ENCODE data around the gene ISG20.

ISG20 gene

DNA sequence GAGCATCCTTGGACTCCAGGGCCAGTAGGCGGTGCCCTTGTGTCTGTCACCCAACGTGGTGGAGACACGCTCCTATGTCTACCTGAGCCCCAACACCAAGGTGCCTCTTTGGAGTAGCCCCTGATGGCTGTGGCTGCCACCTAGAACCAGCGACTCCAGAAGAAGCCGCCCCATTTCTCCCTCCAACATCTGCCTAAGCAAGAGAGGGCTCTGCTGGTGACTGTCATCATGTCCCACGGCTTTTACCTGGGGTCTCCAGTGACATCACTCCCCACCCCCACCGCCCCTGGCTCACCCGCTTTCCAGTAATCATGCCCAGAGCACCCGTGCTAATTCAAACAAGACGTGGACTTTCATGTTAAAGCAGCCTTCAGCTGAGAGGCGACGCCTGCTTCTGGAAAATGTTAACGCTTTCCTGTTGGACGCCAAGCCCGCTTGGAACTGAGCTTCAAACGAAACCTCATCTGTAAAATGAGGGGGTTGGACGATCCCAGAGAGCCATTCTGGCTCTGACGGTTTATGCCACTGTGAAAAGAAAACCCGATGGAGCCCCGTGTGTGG lies 57.0 kb downstream of the ISG20 start:
- no peak overlapping the region for H3K4me3 ChIP-seq (ENCODE audit: low read depth, low read length)
- no peak for DNase-seq (ENCODE audit: low read depth)
- in situ Hi-C loops (cut with HindIII; ENCODE audit: low sequenced_read_pairs), result loop anchor here (5.0 kb wide), 1 partner anchor 37 kb away; no protein-coding TSS in a partner anchor
- TF ChIP-seq, protein P1, sequence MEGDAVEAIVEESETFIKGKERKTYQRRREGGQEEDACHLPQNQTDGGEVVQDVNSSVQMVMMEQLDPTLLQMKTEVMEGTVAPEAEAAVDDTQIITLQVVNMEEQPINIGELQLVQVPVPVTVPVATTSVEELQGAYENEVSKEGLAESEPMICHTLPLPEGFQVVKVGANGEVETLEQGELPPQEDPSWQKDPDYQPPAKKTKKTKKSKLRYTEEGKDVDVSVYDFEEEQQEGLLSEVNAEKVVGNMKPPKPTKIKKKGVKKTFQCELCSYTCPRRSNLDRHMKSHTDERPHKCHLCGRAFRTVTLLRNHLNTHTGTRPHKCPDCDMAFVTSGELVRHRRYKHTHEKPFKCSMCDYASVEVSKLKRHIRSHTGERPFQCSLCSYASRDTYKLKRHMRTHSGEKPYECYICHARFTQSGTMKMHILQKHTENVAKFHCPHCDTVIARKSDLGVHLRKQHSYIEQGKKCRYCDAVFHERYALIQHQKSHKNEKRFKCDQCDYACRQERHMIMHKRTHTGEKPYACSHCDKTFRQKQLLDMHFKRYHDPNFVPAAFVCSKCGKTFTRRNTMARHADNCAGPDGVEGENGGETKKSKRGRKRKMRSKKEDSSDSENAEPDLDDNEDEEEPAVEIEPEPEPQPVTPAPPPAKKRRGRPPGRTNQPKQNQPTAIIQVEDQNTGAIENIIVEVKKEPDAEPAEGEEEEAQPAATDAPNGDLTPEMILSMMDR (IDR thresholded peaks at IDR 0.05; ENCODE audit: low read depth, low read length, missing control alignments), result no peak

DNA sequence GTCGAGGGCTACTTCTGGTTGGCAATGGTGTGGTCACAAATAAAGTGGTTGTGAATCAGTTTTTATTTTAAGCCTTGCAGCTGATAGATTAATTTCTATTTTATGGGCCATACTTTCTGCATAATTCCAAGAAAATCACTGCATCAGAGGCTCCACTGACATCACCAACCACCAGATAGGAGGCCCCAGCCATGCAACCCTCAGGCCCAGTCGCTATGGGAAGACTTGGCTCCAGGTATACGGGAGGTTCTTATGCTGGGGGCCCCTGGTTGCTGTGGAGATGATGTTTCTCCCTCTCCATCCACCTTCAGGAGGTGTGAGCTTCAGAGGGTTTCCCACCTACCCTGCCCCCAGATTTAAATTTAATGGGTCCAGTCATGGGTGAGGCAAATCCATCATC lies 57.4 kb downstream of the ISG20 start:
- DNase-seq (ENCODE audit: low read depth), result no peak
- no peak overlapping the region for H3K4me3 ChIP-seq (ENCODE audit: low read depth, low read length)
- TF ChIP-seq, protein P1 (IDR thresholded peaks at IDR 0.05; ENCODE audit: low read depth, low read length, missing control alignments), result no peak
- in situ Hi-C loops (cut with HindIII; ENCODE audit: low sequenced_read_pairs), result loop anchor here (5.0 kb wide), 1 partner anchor 36 kb away; no protein-coding TSS in a partner anchor

DNA sequence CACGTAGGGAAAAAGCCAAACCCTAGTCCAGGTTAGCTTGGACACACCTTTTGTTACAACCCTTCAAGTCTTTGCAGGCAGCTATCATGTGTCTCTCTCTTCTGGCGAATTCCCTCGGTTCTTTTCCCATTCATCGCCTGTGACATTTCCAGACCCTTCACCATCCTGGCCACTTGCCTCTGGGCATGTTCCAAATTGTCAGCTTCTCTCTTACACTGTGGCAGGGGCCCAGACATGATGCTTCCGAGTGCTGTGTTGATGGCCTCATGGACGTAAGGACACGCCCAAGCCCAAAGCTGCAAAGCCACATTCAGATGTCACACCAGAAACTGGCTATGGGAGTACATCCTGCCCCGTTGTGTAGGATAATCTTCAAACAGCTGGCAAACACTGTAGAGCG lies 58.5 kb downstream of the ISG20 start:
- TF ChIP-seq, protein P1 (IDR thresholded peaks at IDR 0.05; ENCODE audit: low read depth, low read length, missing control alignments), result no peak
- in situ Hi-C loops (cut with HindIII; ENCODE audit: low sequenced_read_pairs), result loop anchor here (5.0 kb wide), 1 partner anchor 35 kb away; no protein-coding TSS in a partner anchor
- DNase-seq (ENCODE audit: low read depth), result no peak
- no peak overlapping the region for H3K4me3 ChIP-seq (ENCODE audit: low read depth, low read length)

DNA sequence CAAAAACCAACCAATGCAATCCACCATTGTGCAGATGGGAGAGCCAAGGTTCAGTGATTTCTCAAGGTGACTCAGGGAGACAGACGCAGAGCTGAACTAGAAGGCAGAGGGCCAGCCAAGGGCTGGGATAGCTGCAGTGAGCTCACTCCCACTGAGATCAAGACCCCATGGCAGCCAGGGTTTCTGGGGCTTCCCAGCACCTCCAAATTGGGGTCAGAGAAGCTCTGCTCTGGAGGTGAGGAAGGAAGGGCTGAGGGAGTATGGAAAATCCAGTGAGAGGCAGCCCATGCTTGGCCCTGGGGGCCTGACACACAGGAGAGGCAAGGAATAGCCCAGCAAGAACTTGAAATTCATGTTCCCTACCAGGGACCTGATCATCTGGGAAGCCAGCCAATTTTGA lies 61.0 kb downstream of the ISG20 start:
- H3K4me3 ChIP-seq (ENCODE audit: low read depth, low read length), result no peak overlapping the region
- in situ Hi-C loops (cut with HindIII; ENCODE audit: low sequenced_read_pairs), result loop anchor here (5.0 kb wide), 1 partner anchor 32 kb away; no protein-coding TSS in a partner anchor
- no peak for DNase-seq (ENCODE audit: low read depth)
- TF ChIP-seq, protein P1 (IDR thresholded peaks at IDR 0.05; ENCODE audit: low read depth, low read length, missing control alignments), result no peak

DNA sequence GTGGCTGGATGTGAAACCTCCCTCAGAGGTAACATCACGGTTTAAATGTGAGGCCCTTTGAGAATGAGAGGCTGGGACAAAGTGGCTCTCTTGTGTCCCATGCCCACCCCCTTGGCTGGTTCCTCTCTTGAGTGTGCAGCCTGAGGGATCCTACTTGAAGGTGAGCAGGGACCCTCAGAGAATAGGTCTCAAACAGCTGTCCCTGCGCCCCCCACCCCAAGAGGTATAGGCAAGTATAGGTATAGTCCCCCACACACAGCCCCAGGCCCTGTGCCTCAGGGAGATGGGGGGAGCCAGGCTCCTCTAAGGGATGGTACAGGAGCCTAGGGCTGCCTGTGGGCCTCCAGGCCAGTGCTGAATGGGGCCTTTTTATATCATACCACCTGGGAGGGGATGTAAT lies 61.9 kb downstream of the ISG20 start:
- in situ Hi-C loops (cut with HindIII; ENCODE audit: low sequenced_read_pairs), result no loop called here
- H3K4me3 ChIP-seq (ENCODE audit: low read depth, low read length), result no peak overlapping the region
- DNase-seq (ENCODE audit: low read depth), result no peak
- TF ChIP-seq, protein P1 (IDR thresholded peaks at IDR 0.05; ENCODE audit: low read depth, low read length, missing control alignments), result no peak

DNA sequence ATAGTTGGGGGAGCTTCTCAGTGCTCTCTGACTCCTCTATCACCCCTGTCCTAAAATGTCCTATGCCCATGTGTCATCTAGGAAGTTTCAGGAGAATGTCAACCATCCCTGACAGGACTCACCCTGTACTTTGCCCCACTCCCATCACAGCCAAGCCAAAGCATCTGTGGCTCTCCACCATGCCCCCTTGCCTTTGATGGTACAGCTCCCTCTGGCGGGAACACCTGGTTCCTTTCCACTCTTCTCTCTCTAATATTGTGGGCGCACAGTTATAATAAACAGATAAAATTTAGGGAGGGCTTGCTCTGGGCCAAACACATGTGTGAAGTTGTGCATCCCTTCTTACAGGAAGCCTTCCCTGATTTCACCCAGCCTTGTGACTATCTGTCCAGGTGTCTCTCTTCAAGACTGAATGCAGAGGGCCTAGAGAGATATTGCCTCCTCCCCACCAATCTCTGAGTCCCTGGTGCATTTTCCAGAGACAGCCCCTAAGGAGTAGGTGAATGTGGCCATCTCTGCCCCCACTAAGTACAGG lies 62.8 kb downstream of the ISG20 start:
- no peak overlapping the region for H3K4me3 ChIP-seq (ENCODE audit: low read depth, low read length)
- no peak for DNase-seq (ENCODE audit: low read depth)
- in situ Hi-C loops (cut with HindIII; ENCODE audit: low sequenced_read_pairs), result no loop called here
- TF ChIP-seq, protein P1 (IDR thresholded peaks at IDR 0.05; ENCODE audit: low read depth, low read length, missing control alignments), result peak; percentile 21
